K562 (cell line): ENCODE measurements around the gene HNRNPU. TPM values are rescaled to one million over a fixed set of nuclear protein-coding genes. Genes with fewer than 3 reads are reported as not detected.

Experiments
- ATAC-seq: fragments of 200-7000 bp; cut with Tn5 transposase; 3 replicates; pipeline ENCODE4 v1.9.1; 2020; ENCODE audit warnings: moderate library complexity
- BruUV-seq: library from RNA; stranded (reverse); fragments of 400-500 nt; replicated peaks from 2 replicates; lab custom pipeline; 2021; lab: Mats Ljungman, UMichigan
- CTCF ChIA-PET: fragments of 300-600 bp; formaldehyde crosslinking; extraction: SDS; loops from one replicate; lab custom pipeline; 2021; ENCODE audit warnings: low intra/inter-chr PET ratio; lab: Yijun Ruan, JAX
- POLR2A ChIA-PET: fragments of 300-600, 350-650 bp; sonication (Branson Sonifier 250); formaldehyde crosslinking; extraction: SDS; loops from one replicate; lab custom pipeline; 2021; ENCODE audit warnings: antibody characterized with exemption, inconsistent platforms; lab: Yijun Ruan, JAX
- DNase-seq, 4 experiments: peaks; one replicate each; pipeline versions ENCODE4 v3.0.0 to v3.0.0-alpha.2; 2011 to 2018; ENCODE audit warnings: low spot score in 3 of 4, mixed read lengths in 3 of 4; ENCODE audit errors: extremely low read depth in 1 of 4
- FAIRE-seq: peaks from 2 replicates; lab custom pipeline; 2011; peaks lifted over from hg19 to GRCh38; lab: Jason Lieb, UNC
- H2AFZ ChIP-seq: 2 replicates; pipeline ENCODE4 v1.6.0; 2011; ENCODE audit warnings: low read depth, low read length, control low read depth, inconsistent platforms
- H3K27ac ChIP-seq: fragments of 200-600 bp; 3 replicates; pipeline ENCODE4 v1.8.0; 2011; ENCODE audit warnings: low read depth, mild to moderate bottlenecking, control low read depth, inconsistent platforms, low read length, moderate library complexity, mixed read lengths; ENCODE audit errors: extremely low read depth
- H3K27me3 ChIP-seq, 2 experiments: fragments of 300-600 bp in 1 of 2; 2 replicates in 1 of 2; 3 replicates in 1 of 2; pipeline versions ENCODE4 v1.6.0 to v1.8.0; 2011; ENCODE audit warnings: inconsistent platforms in 2 of 2, low read length in 2 of 2, mild to moderate bottlenecking in 1 of 2, mixed read lengths in 1 of 2, moderate library complexity in 1 of 2; ENCODE audit not compliant: control insufficient read depth in 2 of 2, insufficient read depth in 2 of 2
- H3K36me3 ChIP-seq: fragments of 300-600 bp; 3 replicates; pipeline ENCODE4 v1.8.0; 2011; ENCODE audit warnings: mild to moderate bottlenecking, low read length, inconsistent platforms; ENCODE audit not compliant: control insufficient read depth, insufficient read depth
- H3K4me1 ChIP-seq, 2 experiments: fragments of 200-600 bp in 1 of 2; replicated peaks in 1 of 2; 2 replicates in 1 of 2; 3 replicates in 1 of 2; pipeline versions ENCODE4 v1.5.1 to v1.8.0; 2011; ENCODE audit warnings: inconsistent platforms in 2 of 2, low read length in 2 of 2, mild to moderate bottlenecking in 1 of 2, mixed read lengths in 1 of 2, moderate library complexity in 1 of 2; ENCODE audit not compliant: control insufficient read depth in 2 of 2, insufficient read depth in 2 of 2
- H3K4me2 ChIP-seq: 2 replicates; pipeline ENCODE4 v1.6.1; 2011; ENCODE audit warnings: low read length, control low read depth, inconsistent platforms, mixed read lengths; ENCODE audit not compliant: insufficient read depth
- H3K4me3 ChIP-seq: fragments of 200-600 bp; sonication (generic), shearing (Covaris generic); 2 replicates; pipeline ENCODE4 v1.5.1; 2016; ENCODE audit warnings: control low read depth, inconsistent platforms
- H3K79me2 ChIP-seq: fragments of 200-600 bp; 3 replicates; pipeline ENCODE4 v1.8.0; 2011; ENCODE audit warnings: low read length, inconsistent platforms; ENCODE audit not compliant: control insufficient read depth, insufficient read depth
- H3K9ac ChIP-seq, 2 experiments: 2 replicates each; pipeline versions ENCODE4 v1.6.0 to v1.6.1; 2011; ENCODE audit warnings: low read depth in 2 of 2, low read length in 2 of 2, control low read depth in 1 of 2, inconsistent platforms in 1 of 2, mild to moderate bottlenecking in 1 of 2, mixed read lengths in 1 of 2; ENCODE audit not compliant: insufficient read depth in 1 of 2
- H3K9me1 ChIP-seq: one replicate; pipeline ENCODE4 v1.6.0; 2011; ENCODE audit warnings: inconsistent platforms, mild to moderate bottlenecking, low read length, moderate library complexity; ENCODE audit not compliant: control insufficient read depth, insufficient read depth
- H3K9me3 ChIP-seq: replicated peaks from 2 replicates; pipeline ENCODE4 v1.5.1; 2011; ENCODE audit warnings: low read depth, low read length, inconsistent platforms; ENCODE audit not compliant: control insufficient read depth, insufficient read depth
- H4K20me1 ChIP-seq: replicated peaks from 2 replicates; pipeline ENCODE4 v1.6.1; 2011; ENCODE audit warnings: low read length, inconsistent platforms, mixed read lengths; ENCODE audit not compliant: control insufficient read depth, insufficient read depth
- CEBPB ChIP-seq: fragments of 450-650 bp; IDR thresholded peaks from 2 replicates; pipeline ENCODE4 v1.6.1; 2016; ENCODE audit warnings: missing genetic modification characterization, missing compliant biosample characterization
- MTA2 ChIP-seq: fragments of 450-650 bp; IDR thresholded peaks from 2 replicates; pipeline ENCODE4 v1.6.1; 2016; ENCODE audit warnings: low read depth
- PHF20 ChIP-seq: fragments of 450-650 bp; IDR thresholded peaks from 2 replicates; pipeline ENCODE4 v1.6.1; 2018; ENCODE audit not compliant: partially characterized antibody
- TRIM28 ChIP-seq: fragments of 450-650 bp; IDR thresholded peaks from 2 replicates; pipeline ENCODE4 v1.6.1; 2017
- ZBTB7A ChIP-seq: IDR thresholded peaks from 2 replicates; pipeline ENCODE4 v1.6.1; 2011; ENCODE audit warnings: low read depth, mild to moderate bottlenecking, low read length, moderate library complexity, borderline replicate concordance; ENCODE audit not compliant: control insufficient read depth
- ZNF174 ChIP-seq: fragments of 250-450 bp; sonication (Bioruptor Pico); IDR thresholded peaks from 2 replicates; pipeline ENCODE4 v1.4.0; 2020; ENCODE audit warnings: mild to moderate bottlenecking
- WGBS: fragments of 100-300 bp; shearing (Covaris generic); methylation state at CpG from one replicate; pipeline ENCODE4 v1.1.6; 2016; ENCODE audit warnings: low coverage, mixed read lengths; ENCODE audit not compliant: insufficient coverage; ENCODE audit errors: missing lambda C conversion rate; 5-methylcytosine and 5-hydroxymethylcytosine counted together
- in situ Hi-C: fragments of 300-500 bp; cut with MboI; formaldehyde crosslinking; loops from 4 replicates; pipeline ENCODE4 v1.15.0; 2018; ENCODE audit warnings: inconsistent platforms, mixed read lengths
- intact Hi-C: fragments of 100-400 bp; cut with micrococcal nuclease; formaldehyde crosslinking; loops from 2 replicates; pipeline ENCODE4 v1.14.2; 2022
- polyA plus RNA-seq, 8 experiments: library from polyadenylated mRNA; depleted of rRNA in 4 of 8; stranded (reverse) in 5 of 8; unstranded in 3 of 8; fragments of >200 nt; fragmentation: Nextera tagmentation in 2 of 8; fragmentation: Illumina TruSeq in 1 of 8; extraction: Ambion mirVana in 2 of 8; extraction: Trizol in 1 of 8; gene quantifications; 2 replicates each; pipeline versions ENCODE4 v1.2.1 to v1.2.3, GENCODE V29; 2011 to 2014; ENCODE audit warnings: inconsistent platforms in 1 of 8, missing spikeins in 1 of 8
- total RNA-seq, 7 experiments: library from RNA; depleted of rRNA in 6 of 7; stranded (reverse); fragments of >200 nt in 6 of 7; fragmentation: Illumina TruSeq in 2 of 7; extraction: Trizol in 2 of 7; gene quantifications; 2 replicates each; pipeline versions ENCODE4 v1.2.1 to v1.2.3, GENCODE V29; 2011 to 2021; ENCODE audit warnings: low replicate concordance in 1 of 7
- TF ChIP-seq, protein P1 (sequence below): fragments of 250-450 bp; sonication (Bioruptor Pico); IDR thresholded peaks from 2 replicates; pipeline ENCODE4 v1.8.0; 2022; ENCODE audit warnings: inconsistent platforms
- TF ChIP-seq, protein P2 (sequence below): fragments of 450-650 bp; IDR thresholded peaks from 2 replicates; pipeline ENCODE4 v1.6.1; 2017; ENCODE audit warnings: antibody characterized with exemption, mild to moderate bottlenecking
- TF ChIP-seq, protein P3 (sequence below): fragments of 450-650 bp; IDR thresholded peaks from 2 replicates; pipeline ENCODE4 v1.6.1; 2018; ENCODE audit not compliant: partially characterized antibody

Gene HNRNPU
- total and polyA plus RNA-seq, 9 of the 15 experiments (the other 6 are each of a cell fraction or from before 2014, with no cell fraction given), result 159 to 777 (median 577) TPM

DNA sequence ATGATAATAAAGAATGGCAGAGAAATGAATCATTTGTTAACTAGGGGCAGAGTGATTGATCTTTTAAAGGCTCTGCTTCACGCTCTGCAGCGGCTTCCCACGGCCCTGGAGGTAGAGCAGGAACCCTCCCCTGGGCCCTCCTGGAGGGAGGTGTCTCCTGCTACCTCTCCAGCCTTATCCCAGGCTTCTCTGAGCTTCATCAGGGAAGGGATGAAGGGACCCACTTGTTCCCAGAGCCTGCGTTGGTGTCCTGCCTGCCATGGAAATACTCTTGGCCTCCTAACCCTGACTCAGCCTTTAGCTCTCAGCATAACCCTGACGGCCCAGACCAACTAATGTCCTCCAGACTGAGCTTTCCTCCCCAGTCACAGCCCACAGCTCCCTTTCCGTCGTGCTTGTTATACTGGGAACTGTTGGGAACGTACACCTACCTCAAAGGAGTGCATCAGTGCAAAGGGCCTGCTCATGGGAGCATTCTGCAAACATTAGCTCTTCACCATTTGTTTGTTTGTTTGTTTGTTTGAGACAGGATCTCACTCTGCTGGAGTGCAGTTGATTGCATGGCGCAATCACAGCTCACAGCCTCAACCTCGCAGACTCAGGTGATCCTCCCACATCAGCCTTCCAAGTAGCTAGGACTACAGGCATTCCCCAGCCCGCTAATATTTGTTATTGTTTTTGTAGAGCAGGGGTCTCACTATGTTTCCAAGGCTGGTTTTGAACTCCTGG, 17.4 kb upstream of the HNRNPU start:
- CTCF ChIA-PET, result no interaction called here
- no peaks in the 10 kb centered on the region for H4K20me1 ChIP-seq
- H3K79me2 ChIP-seq, result no peaks in the 10 kb centered on the region
- no peaks in the 10 kb centered on the region for H3K9me1 ChIP-seq
- no peaks in the 10 kb centered on the region; a peak in 1 of 5 replicates for H3K4me1 ChIP-seq
- POLR2A ChIA-PET, result interaction anchor here (1.2 to 2.2 kb wide), 3 partner anchors 13 to 44 kb away, joined by 3 to 9 read pairs (median 4); partner anchors contain the start of gene HNRNPU
- no peaks in the 10 kb centered on the region for H3K36me3 ChIP-seq
- 44% methylated on average over 11 of the region's 11 CpGs for WGBS
- intact Hi-C loops (no loop called here), in situ Hi-C loops (no loop called here)
- peak; percentile 65 for ATAC-seq
- no peak overlapping the region for H3K27ac ChIP-seq
- H3K4me3 ChIP-seq, result no peak overlapping the region
- H3K4me2 ChIP-seq, result no peak overlapping the region
- peak overlapping the region in 1 of 2 experiments; percentile 24; a peak in 1 of 4 replicates for H3K9ac ChIP-seq
- no peak overlapping the region for H2AFZ ChIP-seq
- no peak for DNase-seq
- no peak for TF ChIP-seq TRIM28
- TF ChIP-seq, protein P1, sequence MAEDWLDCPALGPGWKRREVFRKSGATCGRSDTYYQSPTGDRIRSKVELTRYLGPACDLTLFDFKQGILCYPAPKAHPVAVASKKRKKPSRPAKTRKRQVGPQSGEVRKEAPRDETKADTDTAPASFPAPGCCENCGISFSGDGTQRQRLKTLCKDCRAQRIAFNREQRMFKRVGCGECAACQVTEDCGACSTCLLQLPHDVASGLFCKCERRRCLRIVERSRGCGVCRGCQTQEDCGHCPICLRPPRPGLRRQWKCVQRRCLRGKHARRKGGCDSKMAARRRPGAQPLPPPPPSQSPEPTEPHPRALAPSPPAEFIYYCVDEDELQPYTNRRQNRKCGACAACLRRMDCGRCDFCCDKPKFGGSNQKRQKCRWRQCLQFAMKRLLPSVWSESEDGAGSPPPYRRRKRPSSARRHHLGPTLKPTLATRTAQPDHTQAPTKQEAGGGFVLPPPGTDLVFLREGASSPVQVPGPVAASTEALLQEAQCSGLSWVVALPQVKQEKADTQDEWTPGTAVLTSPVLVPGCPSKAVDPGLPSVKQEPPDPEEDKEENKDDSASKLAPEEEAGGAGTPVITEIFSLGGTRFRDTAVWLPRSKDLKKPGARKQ, result no peak
- no peak for TF ChIP-seq ZBTB7A
- TF ChIP-seq PHF20, result no peak
- no peak for TF ChIP-seq MTA2
- TF ChIP-seq, protein P2, sequence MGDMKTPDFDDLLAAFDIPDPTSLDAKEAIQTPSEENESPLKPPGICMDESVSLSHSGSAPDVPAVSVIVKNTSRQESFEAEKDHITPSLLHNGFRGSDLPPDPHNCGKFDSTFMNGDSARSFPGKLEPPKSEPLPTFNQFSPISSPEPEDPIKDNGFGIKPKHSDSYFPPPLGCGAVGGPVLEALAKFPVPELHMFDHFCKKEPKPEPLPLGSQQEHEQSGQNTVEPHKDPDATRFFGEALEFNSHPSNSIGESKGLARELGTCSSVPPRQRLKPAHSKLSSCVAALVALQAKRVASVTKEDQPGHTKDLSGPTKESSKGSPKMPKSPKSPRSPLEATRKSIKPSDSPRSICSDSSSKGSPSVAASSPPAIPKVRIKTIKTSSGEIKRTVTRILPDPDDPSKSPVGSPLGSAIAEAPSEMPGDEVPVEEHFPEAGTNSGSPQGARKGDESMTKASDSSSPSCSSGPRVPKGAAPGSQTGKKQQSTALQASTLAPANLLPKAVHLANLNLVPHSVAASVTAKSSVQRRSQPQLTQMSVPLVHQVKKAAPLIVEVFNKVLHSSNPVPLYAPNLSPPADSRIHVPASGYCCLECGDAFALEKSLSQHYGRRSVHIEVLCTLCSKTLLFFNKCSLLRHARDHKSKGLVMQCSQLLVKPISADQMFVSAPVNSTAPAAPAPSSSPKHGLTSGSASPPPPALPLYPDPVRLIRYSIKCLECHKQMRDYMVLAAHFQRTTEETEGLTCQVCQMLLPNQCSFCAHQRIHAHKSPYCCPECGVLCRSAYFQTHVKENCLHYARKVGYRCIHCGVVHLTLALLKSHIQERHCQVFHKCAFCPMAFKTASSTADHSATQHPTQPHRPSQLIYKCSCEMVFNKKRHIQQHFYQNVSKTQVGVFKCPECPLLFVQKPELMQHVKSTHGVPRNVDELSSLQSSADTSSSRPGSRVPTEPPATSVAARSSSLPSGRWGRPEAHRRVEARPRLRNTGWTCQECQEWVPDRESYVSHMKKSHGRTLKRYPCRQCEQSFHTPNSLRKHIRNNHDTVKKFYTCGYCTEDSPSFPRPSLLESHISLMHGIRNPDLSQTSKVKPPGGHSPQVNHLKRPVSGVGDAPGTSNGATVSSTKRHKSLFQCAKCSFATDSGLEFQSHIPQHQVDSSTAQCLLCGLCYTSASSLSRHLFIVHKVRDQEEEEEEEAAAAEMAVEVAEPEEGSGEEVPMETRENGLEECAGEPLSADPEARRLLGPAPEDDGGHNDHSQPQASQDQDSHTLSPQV, result no peak
- TF ChIP-seq CEBPB (tag), result peak; percentile 69
- no peak for TF ChIP-seq ZNF174 (CRISPR knock-in tag)
- TF ChIP-seq, protein P3, sequence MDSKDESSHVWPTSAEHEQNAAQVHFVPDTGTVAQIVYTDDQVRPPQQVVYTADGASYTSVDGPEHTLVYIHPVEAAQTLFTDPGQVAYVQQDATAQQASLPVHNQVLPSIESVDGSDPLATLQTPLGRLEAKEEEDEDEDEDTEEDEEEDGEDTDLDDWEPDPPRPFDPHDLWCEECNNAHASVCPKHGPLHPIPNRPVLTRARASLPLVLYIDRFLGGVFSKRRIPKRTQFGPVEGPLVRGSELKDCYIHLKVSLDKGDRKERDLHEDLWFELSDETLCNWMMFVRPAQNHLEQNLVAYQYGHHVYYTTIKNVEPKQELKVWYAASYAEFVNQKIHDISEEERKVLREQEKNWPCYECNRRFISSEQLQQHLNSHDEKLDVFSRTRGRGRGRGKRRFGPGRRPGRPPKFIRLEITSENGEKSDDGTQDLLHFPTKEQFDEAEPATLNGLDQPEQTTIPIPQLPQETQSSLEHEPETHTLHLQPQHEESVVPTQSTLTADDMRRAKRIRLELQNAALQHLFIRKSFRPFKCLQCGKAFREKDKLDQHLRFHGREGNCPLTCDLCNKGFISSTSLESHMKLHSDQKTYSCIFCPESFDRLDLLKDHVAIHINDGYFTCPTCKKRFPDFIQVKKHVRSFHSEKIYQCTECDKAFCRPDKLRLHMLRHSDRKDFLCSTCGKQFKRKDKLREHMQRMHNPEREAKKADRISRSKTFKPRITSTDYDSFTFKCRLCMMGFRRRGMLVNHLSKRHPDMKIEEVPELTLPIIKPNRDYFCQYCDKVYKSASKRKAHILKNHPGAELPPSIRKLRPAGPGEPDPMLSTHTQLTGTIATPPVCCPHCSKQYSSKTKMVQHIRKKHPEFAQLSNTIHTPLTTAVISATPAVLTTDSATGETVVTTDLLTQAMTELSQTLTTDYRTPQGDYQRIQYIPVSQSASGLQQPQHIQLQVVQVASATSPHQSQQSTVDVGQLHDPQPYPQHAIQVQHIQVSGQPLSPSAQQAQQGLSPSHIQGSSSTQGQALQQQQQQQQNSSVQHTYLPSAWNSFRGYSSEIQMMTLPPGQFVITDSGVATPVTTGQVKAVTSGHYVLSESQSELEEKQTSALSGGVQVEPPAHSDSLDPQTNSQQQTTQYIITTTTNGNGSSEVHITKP, result no peak
- no peaks in the 10 kb centered on the region for H3K27me3 ChIP-seq
- BruUV-seq, result no TSS peak
- FAIRE-seq, result no peak
- H3K9me3 ChIP-seq, result no peaks in the 10 kb centered on the region
